ENCODE data around the gene LZTS2.

Gene LZTS2

GRCh38 chr10:100998991-100999741 is 442 bp upstream of the LZTS2 start:
- H3K4me3 ChIP-seq (replicated peaks; ENCODE audit: low read depth, low read length), result peak overlapping the region; percentile 84
- DNase-seq (ENCODE audit: extremely low read depth, low read depth), result no peak

DNA sequence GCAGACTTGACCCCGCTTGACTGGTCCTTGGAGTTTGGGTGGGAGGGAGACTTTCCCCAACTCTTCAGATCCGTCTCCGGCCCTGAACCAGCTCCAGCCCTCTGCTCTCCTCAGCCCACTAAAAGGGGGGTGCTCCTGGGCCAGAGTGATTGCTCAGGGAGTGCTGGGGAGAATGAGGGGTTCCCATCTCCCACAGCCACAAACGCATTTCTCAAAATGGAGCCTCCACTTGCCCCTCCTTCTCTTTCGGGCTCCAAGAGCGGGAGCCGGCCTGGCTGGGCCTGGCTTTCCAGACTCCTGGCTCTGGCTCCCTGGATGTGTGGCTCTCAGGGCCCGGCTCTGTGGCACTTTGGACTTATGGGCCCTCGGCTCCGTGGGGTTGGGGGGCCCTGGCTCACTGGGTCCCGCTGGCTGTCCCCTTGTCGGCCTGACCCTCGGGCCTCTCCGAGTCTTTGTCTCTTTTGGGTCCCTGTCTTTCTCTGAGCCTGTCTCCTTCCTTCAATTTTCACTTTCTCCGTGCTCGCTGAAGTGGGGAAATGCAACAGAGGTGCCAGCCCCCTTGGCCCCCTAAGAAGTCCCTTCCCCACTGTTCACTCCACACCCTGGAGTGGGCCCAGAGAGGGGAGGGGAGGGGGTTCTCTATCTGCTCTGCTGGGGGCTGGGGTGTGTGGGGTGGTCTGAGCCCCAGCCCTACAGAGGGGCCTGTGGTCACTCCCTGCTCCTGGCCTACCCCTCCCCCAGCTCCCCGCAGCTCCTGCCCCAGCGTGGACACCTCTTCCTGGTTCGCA is 713 bp downstream of the LZTS2 start:
- peak overlapping the region; percentile 84 for H3K4me3 ChIP-seq (replicated peaks; ENCODE audit: low read depth, low read length)
- DNase-seq (ENCODE audit: extremely low read depth, low read depth), result no peak
- TF ChIP-seq, protein P1, sequence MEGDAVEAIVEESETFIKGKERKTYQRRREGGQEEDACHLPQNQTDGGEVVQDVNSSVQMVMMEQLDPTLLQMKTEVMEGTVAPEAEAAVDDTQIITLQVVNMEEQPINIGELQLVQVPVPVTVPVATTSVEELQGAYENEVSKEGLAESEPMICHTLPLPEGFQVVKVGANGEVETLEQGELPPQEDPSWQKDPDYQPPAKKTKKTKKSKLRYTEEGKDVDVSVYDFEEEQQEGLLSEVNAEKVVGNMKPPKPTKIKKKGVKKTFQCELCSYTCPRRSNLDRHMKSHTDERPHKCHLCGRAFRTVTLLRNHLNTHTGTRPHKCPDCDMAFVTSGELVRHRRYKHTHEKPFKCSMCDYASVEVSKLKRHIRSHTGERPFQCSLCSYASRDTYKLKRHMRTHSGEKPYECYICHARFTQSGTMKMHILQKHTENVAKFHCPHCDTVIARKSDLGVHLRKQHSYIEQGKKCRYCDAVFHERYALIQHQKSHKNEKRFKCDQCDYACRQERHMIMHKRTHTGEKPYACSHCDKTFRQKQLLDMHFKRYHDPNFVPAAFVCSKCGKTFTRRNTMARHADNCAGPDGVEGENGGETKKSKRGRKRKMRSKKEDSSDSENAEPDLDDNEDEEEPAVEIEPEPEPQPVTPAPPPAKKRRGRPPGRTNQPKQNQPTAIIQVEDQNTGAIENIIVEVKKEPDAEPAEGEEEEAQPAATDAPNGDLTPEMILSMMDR (IDR thresholded peaks at IDR 0.05; ENCODE audit: low read depth, low read length, missing control alignments), result no peak

More at GRCh38 chr10:100998991-100999741, 442 bp upstream of the LZTS2 start:
- TF ChIP-seq, protein P1 (IDR thresholded peaks at IDR 0.05; ENCODE audit: low read depth, low read length, missing control alignments), result peak; percentile 80

- no peak for DNase-seq (ENCODE audit: extremely low read depth, low read depth)
- H3K4me3 ChIP-seq (replicated peaks; ENCODE audit: low read depth, low read length), result peak overlapping the region; percentile 84
- TF ChIP-seq, protein P1 (IDR thresholded peaks at IDR 0.05; ENCODE audit: low read depth, low read length, missing control alignments), result no peak
Measured at GRCh38 chr10:101000915-101001658, 1.5 kb downstream of the LZTS2 start.

DNA sequence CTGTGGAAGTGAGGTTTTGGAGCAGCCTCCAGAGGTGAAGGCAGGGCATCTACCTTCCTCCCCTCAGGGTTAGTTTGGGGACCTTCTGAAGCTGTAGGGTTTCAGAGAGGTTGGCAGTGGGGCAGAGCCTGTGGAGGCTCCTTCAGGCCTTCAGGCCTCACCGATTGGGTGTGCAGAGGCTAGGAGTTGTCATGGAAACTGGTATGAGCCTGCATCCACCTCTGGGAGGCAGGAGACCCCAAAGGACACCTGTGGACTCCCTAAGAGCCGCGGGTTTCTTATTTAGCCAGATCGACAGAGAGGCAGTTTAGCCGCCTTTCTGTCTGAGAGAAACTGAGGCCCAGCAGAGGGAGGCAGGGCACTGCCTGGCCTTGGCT is 2.0 kb downstream of the LZTS2 start:
- TF ChIP-seq, protein P1 (IDR thresholded peaks at IDR 0.05; ENCODE audit: low read depth, low read length, missing control alignments), result no peak
- no peak for DNase-seq (ENCODE audit: extremely low read depth, low read depth)
- peak overlapping the region; percentile 84 for H3K4me3 ChIP-seq (replicated peaks; ENCODE audit: low read depth, low read length)

- H3K4me3 ChIP-seq (replicated peaks; ENCODE audit: low read depth, low read length), result no peak overlapping the region
- no peak for DNase-seq (ENCODE audit: extremely low read depth, low read depth)
- TF ChIP-seq, protein P1 (IDR thresholded peaks at IDR 0.05; ENCODE audit: low read depth, low read length, missing control alignments), result no peak
Measured at GRCh38 chr10:101002456-101002855, 2.8 kb downstream of the LZTS2 start.

- TF ChIP-seq, protein P1 (IDR thresholded peaks at IDR 0.05; ENCODE audit: low read depth, low read length, missing control alignments), result no peak
- no peak for DNase-seq (ENCODE audit: extremely low read depth, low read depth)
- H3K4me3 ChIP-seq (replicated peaks; ENCODE audit: low read depth, low read length), result no peak overlapping the region
Measured at GRCh38 chr10:101003639-101004206, 4.1 kb downstream of the LZTS2 start.
